SK-N-SH (cell line): ENCODE data around the gene PPM1B. TPM values are rescaled to one million over a fixed set of nuclear protein-coding genes. Genes with fewer than 3 reads are reported as not detected.

Source experiments
- CTCF ChIA-PET: fragments of 300-600, 350-600 bp; formaldehyde crosslinking; extraction: SDS; loops from one replicate; lab custom pipeline; 2021; lab: Yijun Ruan, JAX
- POLR2A ChIA-PET: fragments of 350-600 bp; sonication (Branson Sonifier 250); formaldehyde crosslinking; extraction: SDS; loops from one replicate; lab custom pipeline; 2020; ENCODE audit warnings: antibody characterized with exemption, inconsistent platforms; lab: Yijun Ruan, JAX
- DNase-seq: peaks from one replicate; pipeline ENCODE4 v3.0.0; 2012
- H2AFZ ChIP-seq: fragments of 200-600 bp; sonication (generic); 2 replicates; pipeline ENCODE4 v1.8.1; 2016; ENCODE audit warnings: antibody characterized with exemption, mild to moderate bottlenecking, low read depth
- H3F3A ChIP-seq: fragments of 200-600 bp; sonication (generic); replicated peaks from 2 replicates; pipeline ENCODE3; 2016; ENCODE audit warnings: antibody characterized with exemption, mild to moderate bottlenecking; ENCODE audit not compliant: insufficient read depth
- H3K27ac ChIP-seq, 2 experiments: fragments of 200-500 bp in 1 of 2; fragments of 200-600 bp in 1 of 2; sonication (Bioruptor generic) in 1 of 2; sonication (generic), shearing (Covaris generic) in 1 of 2; 2 replicates each; pipeline versions ENCODE4 v1.5.1 to v1.6.1; 2014 to 2016; ENCODE audit warnings: low read depth in 2 of 2, inconsistent platforms in 1 of 2, low read length in 1 of 2, mild to moderate bottlenecking in 1 of 2, mixed read lengths in 1 of 2
- H3K27me3 ChIP-seq: fragments of 200-600 bp; sonication (generic), shearing (Covaris generic); 2 replicates; pipeline ENCODE4 v1.6.1; 2016; ENCODE audit warnings: mixed run types; ENCODE audit not compliant: insufficient read depth
- H3K36me3 ChIP-seq, 2 experiments: fragments of 200-500 bp in 1 of 2; fragments of 200-600 bp in 1 of 2; sonication (Bioruptor generic) in 1 of 2; sonication (generic) in 1 of 2; replicated peaks in 1 of 2; 2 replicates each; pipeline versions ENCODE3 to v1.5.1; 2014 to 2016; ENCODE audit warnings: low read length in 1 of 2, mild to moderate bottlenecking in 1 of 2; ENCODE audit not compliant: insufficient read depth in 2 of 2, control insufficient read depth in 1 of 2
- H3K4me1 ChIP-seq, 2 experiments: fragments of 200-500 bp in 1 of 2; fragments of 200-600 bp in 1 of 2; sonication (Bioruptor generic) in 1 of 2; sonication (generic), shearing (Covaris generic) in 1 of 2; 2 replicates each; pipeline versions ENCODE4 v1.5.1 to v1.6.1; 2014 to 2016; ENCODE audit warnings: low read depth in 1 of 2, low read length in 1 of 2, mixed run types in 1 of 2; ENCODE audit not compliant: insufficient read depth in 2 of 2, control insufficient read depth in 1 of 2
- H3K4me2 ChIP-seq: fragments of 200-600 bp; sonication (generic), shearing (Covaris generic); 2 replicates; pipeline ENCODE4 v1.6.1; 2017; ENCODE audit warnings: mixed run types
- H3K4me3 ChIP-seq, 2 experiments: fragments of 200-500 bp in 1 of 2; fragments of 200-600 bp in 1 of 2; sonication (Bioruptor generic) in 1 of 2; sonication (generic), shearing (Covaris generic) in 1 of 2; 2 replicates each; pipeline versions ENCODE4 v1.5.1 to v1.8.1; 2014 to 2016; ENCODE audit warnings: low read depth in 2 of 2, inconsistent platforms in 1 of 2, low read length in 1 of 2, mild to moderate bottlenecking in 1 of 2, mixed read lengths in 1 of 2, moderate library complexity in 1 of 2
- H3K79me2 ChIP-seq: fragments of 200-600 bp; sonication (generic); 2 replicates; pipeline ENCODE4 v1.8.1; 2017; ENCODE audit warnings: mild to moderate bottlenecking; ENCODE audit not compliant: insufficient read depth
- H3K9ac ChIP-seq: fragments of 200-600 bp; sonication (generic); 2 replicates; pipeline ENCODE4 v1.6.1; 2017; ENCODE audit warnings: mixed run types
- H3K9me2 ChIP-seq: fragments of 200-600 bp; sonication (generic); 2 replicates; pipeline ENCODE4 v1.6.1; 2017; ENCODE audit warnings: mixed run types
- H3K9me3 ChIP-seq: fragments of 200-600 bp; sonication (generic); 2 replicates; pipeline ENCODE4 v1.6.1; 2017; ENCODE audit warnings: mixed run types, mild to moderate bottlenecking, moderate library complexity
- H4K20me1 ChIP-seq: fragments of 200-600 bp; sonication (generic); 2 replicates; pipeline ENCODE4 v1.6.1; 2017; ENCODE audit warnings: mild to moderate bottlenecking, mixed run types; ENCODE audit not compliant: insufficient read depth
- EZH2phosphoT487 ChIP-seq: fragments of 200-600 bp; sonication (generic); IDR thresholded peaks from 2 replicates; pipeline ENCODE4 v1.6.1; 2017; ENCODE audit warnings: low read depth, mixed run types, mild to moderate bottlenecking, antibody characterized with exemption, moderate library complexity, borderline replicate concordance
- FOSL2 ChIP-seq: IDR thresholded peaks from 2 replicates; pipeline ENCODE4 v1.4.0; 2012; ENCODE audit warnings: low read depth, mild to moderate bottlenecking, moderate library complexity, borderline replicate concordance
- FOXJ3 ChIP-seq: sonication (generic); formaldehyde crosslinking; IDR thresholded peaks from 2 replicates; pipeline ENCODE4 v1.5.1; 2020; ENCODE audit warnings: mild to moderate bottlenecking, missing genetic modification reagents
- GABPA ChIP-seq: IDR thresholded peaks from 2 replicates; pipeline ENCODE4 v1.4.0; 2012; ENCODE audit warnings: low read depth, mild to moderate bottlenecking
- GATA2 ChIP-seq: sonication (generic); formaldehyde crosslinking; IDR thresholded peaks from 2 replicates; pipeline ENCODE4 v1.5.0; 2020; ENCODE audit warnings: mild to moderate bottlenecking, missing genetic modification reagents
- JUND ChIP-seq: IDR thresholded peaks from 2 replicates; pipeline ENCODE4 v1.4.0; 2012
- MEF2A ChIP-seq: IDR thresholded peaks from 2 replicates; pipeline ENCODE4 v1.4.0; 2012; ENCODE audit warnings: low read depth, borderline replicate concordance
- NFIC ChIP-seq: IDR thresholded peaks from 2 replicates; pipeline ENCODE4 v1.4.0; 2012; ENCODE audit warnings: borderline replicate concordance
- POLR2AphosphoS5 ChIP-seq: IDR thresholded peaks from 2 replicates; pipeline ENCODE4 v1.6.1; 2012; ENCODE audit warnings: low read depth, low read length
- SMC3 ChIP-seq: IDR thresholded peaks from 2 replicates; pipeline ENCODE4 v1.6.1; 2012; ENCODE audit warnings: low read depth, low read length, improper control_type of control experiment
- TCF12 ChIP-seq: IDR thresholded peaks from 2 replicates; pipeline ENCODE4 v1.4.0; 2012
- YY1 ChIP-seq: IDR thresholded peaks from 2 replicates; pipeline ENCODE4 v1.4.0; 2012; ENCODE audit warnings: low read depth, mild to moderate bottlenecking
- WGBS: methylation state at CpG from one replicate; pipeline ENCODE4 v1.1.6; 2017; ENCODE audit warnings: low lambda C conversion rate; 5-methylcytosine and 5-hydroxymethylcytosine counted together
- polyA plus RNA-seq, 3 experiments: library from polyadenylated mRNA; depleted of rRNA; stranded (reverse); fragments of >200 nt; gene quantifications; 2 replicates each; pipeline ENCODE4 v1.2.3, GENCODE V29; 2012
- TF ChIP-seq, protein P1 (sequence below): IDR thresholded peaks from 2 replicates; pipeline ENCODE4; 2012
- TF ChIP-seq, protein P2 (sequence below): IDR thresholded peaks from 2 replicates; pipeline ENCODE4 v1.6.1; 2012; ENCODE audit warnings: mild to moderate bottlenecking, low read depth, low read length, moderate library complexity
- TF ChIP-seq, protein P3 (sequence below): IDR thresholded peaks from 2 replicates; pipeline ENCODE4 v1.4.0; 2012; ENCODE audit warnings: low read depth, borderline replicate concordance
- TF ChIP-seq, protein P4 (sequence below): fragments of 200-600 bp; sonication (generic); IDR thresholded peaks from 2 replicates; pipeline ENCODE4 v1.6.1; 2017; ENCODE audit warnings: antibody characterized with exemption, mild to moderate bottlenecking, moderate library complexity

Gene PPM1B
- polyA plus RNA-seq, 1 of the 3 experiments (the other 2 are of a cell fraction), result 16.2 TPM

DNA sequence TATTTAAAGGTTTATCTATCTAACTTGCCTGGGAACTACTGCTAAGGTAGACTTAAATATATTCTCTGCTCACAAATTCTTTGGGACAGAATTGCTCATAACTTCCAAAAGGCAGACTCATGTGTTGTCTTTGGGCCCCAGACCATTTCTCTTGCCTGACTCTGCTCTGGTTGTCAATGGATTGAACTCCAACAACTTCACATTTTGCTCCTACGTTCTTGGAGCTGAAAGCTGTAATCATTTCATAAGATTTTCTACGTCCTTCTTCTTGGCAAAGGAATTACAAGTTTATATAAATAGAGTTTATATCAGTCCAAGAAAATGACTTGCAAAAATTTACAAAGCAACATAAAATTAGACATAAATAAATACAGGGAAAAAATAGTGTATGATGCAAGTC, 32.9 kb upstream of the PPM1B start:
- H3K9me3 ChIP-seq, result no peaks in the 10 kb centered on the region
- DNase-seq, result no peak
- no peak for TF ChIP-seq POLR2AphosphoS5
- no peak for TF ChIP-seq NFIC
- no peak for TF ChIP-seq TCF12
- TF ChIP-seq GATA2 (CRISPR knock-in tag), result no peak
- TF ChIP-seq FOXJ3 (CRISPR knock-in tag), result no peak
- no peak for TF ChIP-seq GABPA
- TF ChIP-seq MEF2A, result no peak
- no peak for TF ChIP-seq SMC3
- TF ChIP-seq, all 33 proteins: peak for 0
- Histone ChIP-seq H3K27ac (peak overlapping the region in 1 of 2 experiments; percentile 38; a peak in 2 of 4 replicates), H3K9me2 (no peaks in the 10 kb centered on the region), H3K36me3 (no peaks in the 10 kb centered on the region), H3K4me1 (peaks cover 0 to 16% of the 10 kb centered on the region in 2 experiments; a peak in 1 of 4 replicates), H3K4me2 (no peak overlapping the region), H3K9ac (no peak overlapping the region; the same call in 1 of the 2 replicates), H3K27me3 (no peaks in the 10 kb centered on the region), H3K4me3 (no peak overlapping the region), H3K79me2 (no peaks in the 10 kb centered on the region), H3F3A (peaks cover 8% of the 10 kb centered on the region), H2AFZ (peak overlapping the region; percentile 60; the same call in 1 of the 2 replicates), H4K20me1 (no peaks in the 10 kb centered on the region)
- 62% methylated on average over 2 of the region's 2 CpGs for WGBS
- CTCF ChIA-PET, result no interaction called here
- POLR2A ChIA-PET, result no interaction called here

DNA sequence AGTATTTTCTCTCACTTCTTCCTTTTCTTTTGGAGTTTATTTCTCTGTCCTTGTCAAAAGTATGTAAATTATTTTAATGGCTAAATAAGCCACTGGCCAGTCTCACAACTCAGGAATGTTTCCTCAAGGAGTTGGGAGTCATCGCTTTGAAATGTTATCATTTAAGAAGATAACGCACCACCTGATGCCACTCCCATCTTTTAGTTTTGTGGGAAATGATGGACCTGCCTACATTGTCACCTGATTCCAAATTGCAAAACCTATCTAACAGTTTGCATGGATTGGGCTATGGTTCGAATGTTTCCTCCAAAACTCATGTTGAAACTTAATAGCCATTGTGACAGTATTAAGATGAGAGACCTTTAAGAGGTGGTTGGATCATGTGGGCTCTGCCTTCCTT, 32.4 kb upstream of the PPM1B start:
- DNase-seq, result no peak
- Histone ChIP-seq H3K9me3 (no peaks in the 10 kb centered on the region), H3K36me3 (no peaks in the 10 kb centered on the region), H3K27ac (peak overlapping the region in 1 of 2 experiments; percentile 38; a peak in 2 of 4 replicates), H3F3A (peaks cover 8% of the 10 kb centered on the region), H3K79me2 (no peaks in the 10 kb centered on the region), H3K27me3 (no peaks in the 10 kb centered on the region), H3K9ac (no peak overlapping the region; the same call in 1 of the 2 replicates), H3K4me3 (no peak overlapping the region), H3K4me1 (peaks cover 0 to 16% of the 10 kb centered on the region in 2 experiments; a peak in 1 of 4 replicates), H3K4me2 (no peak overlapping the region), H3K9me2 (no peaks in the 10 kb centered on the region), H4K20me1 (no peaks in the 10 kb centered on the region), H2AFZ (no peak overlapping the region)
- CTCF ChIA-PET, result interaction anchor here (1.2 kb wide), 1 partner anchor 49 kb away, joined by 4 read pairs; no protein-coding TSS in a partner anchor
- 60% methylated on average over 3 of the region's 3 CpGs for WGBS
- TF ChIP-seq POLR2AphosphoS5, result no peak
- TF ChIP-seq, protein P1, sequence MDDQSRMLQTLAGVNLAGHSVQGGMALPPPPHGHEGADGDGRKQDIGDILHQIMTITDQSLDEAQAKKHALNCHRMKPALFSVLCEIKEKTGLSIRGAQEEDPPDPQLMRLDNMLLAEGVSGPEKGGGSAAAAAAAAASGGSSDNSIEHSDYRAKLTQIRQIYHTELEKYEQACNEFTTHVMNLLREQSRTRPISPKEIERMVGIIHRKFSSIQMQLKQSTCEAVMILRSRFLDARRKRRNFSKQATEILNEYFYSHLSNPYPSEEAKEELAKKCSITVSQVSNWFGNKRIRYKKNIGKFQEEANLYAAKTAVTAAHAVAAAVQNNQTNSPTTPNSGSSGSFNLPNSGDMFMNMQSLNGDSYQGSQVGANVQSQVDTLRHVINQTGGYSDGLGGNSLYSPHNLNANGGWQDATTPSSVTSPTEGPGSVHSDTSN, result peak; percentile 36; the same call in 1 of the 2 replicates
- no peak for TF ChIP-seq YY1
- TF ChIP-seq FOSL2, result peak; percentile 62
- TF ChIP-seq, protein P2, sequence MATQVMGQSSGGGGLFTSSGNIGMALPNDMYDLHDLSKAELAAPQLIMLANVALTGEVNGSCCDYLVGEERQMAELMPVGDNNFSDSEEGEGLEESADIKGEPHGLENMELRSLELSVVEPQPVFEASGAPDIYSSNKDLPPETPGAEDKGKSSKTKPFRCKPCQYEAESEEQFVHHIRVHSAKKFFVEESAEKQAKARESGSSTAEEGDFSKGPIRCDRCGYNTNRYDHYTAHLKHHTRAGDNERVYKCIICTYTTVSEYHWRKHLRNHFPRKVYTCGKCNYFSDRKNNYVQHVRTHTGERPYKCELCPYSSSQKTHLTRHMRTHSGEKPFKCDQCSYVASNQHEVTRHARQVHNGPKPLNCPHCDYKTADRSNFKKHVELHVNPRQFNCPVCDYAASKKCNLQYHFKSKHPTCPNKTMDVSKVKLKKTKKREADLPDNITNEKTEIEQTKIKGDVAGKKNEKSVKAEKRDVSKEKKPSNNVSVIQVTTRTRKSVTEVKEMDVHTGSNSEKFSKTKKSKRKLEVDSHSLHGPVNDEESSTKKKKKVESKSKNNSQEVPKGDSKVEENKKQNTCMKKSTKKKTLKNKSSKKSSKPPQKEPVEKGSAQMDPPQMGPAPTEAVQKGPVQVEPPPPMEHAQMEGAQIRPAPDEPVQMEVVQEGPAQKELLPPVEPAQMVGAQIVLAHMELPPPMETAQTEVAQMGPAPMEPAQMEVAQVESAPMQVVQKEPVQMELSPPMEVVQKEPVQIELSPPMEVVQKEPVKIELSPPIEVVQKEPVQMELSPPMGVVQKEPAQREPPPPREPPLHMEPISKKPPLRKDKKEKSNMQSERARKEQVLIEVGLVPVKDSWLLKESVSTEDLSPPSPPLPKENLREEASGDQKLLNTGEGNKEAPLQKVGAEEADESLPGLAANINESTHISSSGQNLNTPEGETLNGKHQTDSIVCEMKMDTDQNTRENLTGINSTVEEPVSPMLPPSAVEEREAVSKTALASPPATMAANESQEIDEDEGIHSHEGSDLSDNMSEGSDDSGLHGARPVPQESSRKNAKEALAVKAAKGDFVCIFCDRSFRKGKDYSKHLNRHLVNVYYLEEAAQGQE, result no peak
- TF ChIP-seq, protein P3, sequence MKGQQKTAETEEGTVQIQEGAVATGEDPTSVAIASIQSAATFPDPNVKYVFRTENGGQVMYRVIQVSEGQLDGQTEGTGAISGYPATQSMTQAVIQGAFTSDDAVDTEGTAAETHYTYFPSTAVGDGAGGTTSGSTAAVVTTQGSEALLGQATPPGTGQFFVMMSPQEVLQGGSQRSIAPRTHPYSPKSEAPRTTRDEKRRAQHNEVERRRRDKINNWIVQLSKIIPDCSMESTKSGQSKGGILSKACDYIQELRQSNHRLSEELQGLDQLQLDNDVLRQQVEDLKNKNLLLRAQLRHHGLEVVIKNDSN, result no peak
- TF ChIP-seq JUND, result peak; percentile 59
- no peak for TF ChIP-seq EZH2phosphoT487
- peak; percentile 50; the same call in 1 of the 2 replicates for TF ChIP-seq TCF12
- TF ChIP-seq, protein P4, sequence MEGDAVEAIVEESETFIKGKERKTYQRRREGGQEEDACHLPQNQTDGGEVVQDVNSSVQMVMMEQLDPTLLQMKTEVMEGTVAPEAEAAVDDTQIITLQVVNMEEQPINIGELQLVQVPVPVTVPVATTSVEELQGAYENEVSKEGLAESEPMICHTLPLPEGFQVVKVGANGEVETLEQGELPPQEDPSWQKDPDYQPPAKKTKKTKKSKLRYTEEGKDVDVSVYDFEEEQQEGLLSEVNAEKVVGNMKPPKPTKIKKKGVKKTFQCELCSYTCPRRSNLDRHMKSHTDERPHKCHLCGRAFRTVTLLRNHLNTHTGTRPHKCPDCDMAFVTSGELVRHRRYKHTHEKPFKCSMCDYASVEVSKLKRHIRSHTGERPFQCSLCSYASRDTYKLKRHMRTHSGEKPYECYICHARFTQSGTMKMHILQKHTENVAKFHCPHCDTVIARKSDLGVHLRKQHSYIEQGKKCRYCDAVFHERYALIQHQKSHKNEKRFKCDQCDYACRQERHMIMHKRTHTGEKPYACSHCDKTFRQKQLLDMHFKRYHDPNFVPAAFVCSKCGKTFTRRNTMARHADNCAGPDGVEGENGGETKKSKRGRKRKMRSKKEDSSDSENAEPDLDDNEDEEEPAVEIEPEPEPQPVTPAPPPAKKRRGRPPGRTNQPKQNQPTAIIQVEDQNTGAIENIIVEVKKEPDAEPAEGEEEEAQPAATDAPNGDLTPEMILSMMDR, result no peak
- no peak for TF ChIP-seq NFIC
- no peak for TF ChIP-seq FOXJ3 (CRISPR knock-in tag)
- POLR2A ChIA-PET, result no interaction called here
